Ectodermal cell (in vitro differentiated cells): ENCODE results near the gene UVRAG.

Experiments used
- H3K27ac ChIP-seq: 2 replicates; pipeline ENCODE4 v1.7.0; 2013; ENCODE audit warnings: mild to moderate bottlenecking, low read depth, low read length; ENCODE audit not compliant: insufficient read depth, poor library complexity, severe bottlenecking
- H3K27me3 ChIP-seq: 2 replicates; pipeline ENCODE4 v1.7.0; 2013; ENCODE audit warnings: mild to moderate bottlenecking, low read length; ENCODE audit not compliant: insufficient read depth, control insufficient read depth, poor library complexity, severe bottlenecking
- H3K36me3 ChIP-seq: one replicate; pipeline ENCODE4 v1.7.0; 2013; ENCODE audit warnings: low read length; ENCODE audit not compliant: control insufficient read depth, insufficient read depth
- H3K4me1 ChIP-seq: one replicate; pipeline ENCODE4 v1.7.0; 2013; ENCODE audit warnings: low read length; ENCODE audit not compliant: control insufficient read depth, insufficient read depth
- H3K4me3 ChIP-seq: 2 replicates; pipeline ENCODE4 v1.7.0; 2013; ENCODE audit warnings: low read depth, low read length, control low read depth; ENCODE audit not compliant: insufficient read depth
- H3K9me3 ChIP-seq: 2 replicates; pipeline ENCODE4 v1.7.0; 2013; ENCODE audit warnings: mild to moderate bottlenecking, low read length, moderate library complexity; ENCODE audit not compliant: control insufficient read depth
- WGBS, 2 experiments: methylation state at CpG; one replicate each; pipeline ENCODE4 v1.1.7; 2013; ENCODE audit warnings: missing lambda C conversion rate in 2 of 2; 5-methylcytosine and 5-hydroxymethylcytosine counted together

Gene UVRAG

GRCh38 chr11:75996523-75997442, 181.8 kb downstream of the UVRAG start:
- Histone ChIP-seq H3K4me1 (no peaks in the 10 kb centered on the region), H3K27ac (no peak overlapping the region), H3K9me3 (no peaks in the 10 kb centered on the region), H3K27me3 (no peaks in the 10 kb centered on the region), H3K36me3 (no peaks in the 10 kb centered on the region), H3K4me3 (no peak overlapping the region)
- WGBS, 2 experiments = 88 to 100% methylated on average over 1 of the region's 1 CpG

- H3K4me3 ChIP-seq = no peak overlapping the region
- H3K36me3 ChIP-seq = no peaks in the 10 kb centered on the region
- H3K27me3 ChIP-seq = no peaks in the 10 kb centered on the region
- H3K27ac ChIP-seq = no peak overlapping the region
- WGBS, 2 experiments = 90 to 96% methylated on average over 3 of the region's 3 CpGs
- no peaks in the 10 kb centered on the region for H3K4me1 ChIP-seq
- no peaks in the 10 kb centered on the region for H3K9me3 ChIP-seq
Observed at GRCh38 chr11:76004400-76004799, 189.4 kb downstream of the UVRAG start.

GRCh38 chr11:76005756-76006155, 190.7 kb downstream of the UVRAG start:
- H3K4me3 ChIP-seq = no peak overlapping the region
- no peaks in the 10 kb centered on the region for H3K4me1 ChIP-seq
- no peaks in the 10 kb centered on the region for H3K36me3 ChIP-seq
- no peaks in the 10 kb centered on the region for H3K9me3 ChIP-seq
- WGBS, 2 experiments = 96 to 99% methylated on average over 3 of the region's 3 CpGs
- no peaks in the 10 kb centered on the region for H3K27me3 ChIP-seq
- no peak overlapping the region for H3K27ac ChIP-seq

- Histone ChIP-seq H3K36me3 (no peaks in the 10 kb centered on the region), H3K27ac (no peak overlapping the region)
- WGBS, 2 experiments = 95 to 100% methylated on average over 1 to 2 of the region's 2 CpGs
Observed at GRCh38 chr11:76007166-76007565, 192.2 kb downstream of the UVRAG start.

GRCh38 chr11:76008474-76008873, 193.5 kb downstream of the UVRAG start:
- no peak overlapping the region for H3K4me3 ChIP-seq
- no peak overlapping the region for H3K27ac ChIP-seq
- no peaks in the 10 kb centered on the region for H3K36me3 ChIP-seq
- no peaks in the 10 kb centered on the region for H3K9me3 ChIP-seq
- no peaks in the 10 kb centered on the region for H3K4me1 ChIP-seq
- 100% methylated on average over 1 of the region's 2 CpGs; no CpG with 5 or more reads in 1 of the 2 experiments for WGBS, 2 experiments
- no peaks in the 10 kb centered on the region for H3K27me3 ChIP-seq

More at GRCh38 chr11:76007166-76007565, 192.2 kb downstream of the UVRAG start:
- no peak overlapping the region for H3K4me3 ChIP-seq
- H3K9me3 ChIP-seq = no peaks in the 10 kb centered on the region
- no peaks in the 10 kb centered on the region for H3K27me3 ChIP-seq
- H3K4me1 ChIP-seq = no peaks in the 10 kb centered on the region

GRCh38 chr11:76010051-76010450, 195.0 kb downstream of the UVRAG start:
- H3K9me3 ChIP-seq = no peaks in the 10 kb centered on the region
- WGBS, 2 experiments = 95 to 100% methylated on average over 2 of the region's 2 CpGs
- no peaks in the 10 kb centered on the region for H3K4me1 ChIP-seq
- H3K27me3 ChIP-seq = no peaks in the 10 kb centered on the region
- no peak overlapping the region for H3K4me3 ChIP-seq
- H3K36me3 ChIP-seq = no peaks in the 10 kb centered on the region
- no peak overlapping the region for H3K27ac ChIP-seq

GRCh38 chr11:76013526-76013925, 198.5 kb downstream of the UVRAG start:
- WGBS, 2 experiments = 83 to 94% methylated on average over 1 of the region's 1 CpG
- Histone ChIP-seq H3K36me3 (peaks cover 9% of the 10 kb centered on the region), H3K4me1 (no peaks in the 10 kb centered on the region), H3K4me3 (no peak overlapping the region), H3K27me3 (no peaks in the 10 kb centered on the region), H3K9me3 (no peaks in the 10 kb centered on the region), H3K27ac (no peak overlapping the region)

GRCh38 chr11:76023236-76024068, 208.4 kb downstream of the UVRAG start:
- Histone ChIP-seq H3K27ac (no peak overlapping the region), H3K36me3 (no peaks in the 10 kb centered on the region), H3K9me3 (no peaks in the 10 kb centered on the region), H3K4me1 (peaks cover 6% of the 10 kb centered on the region), H3K27me3 (no peaks in the 10 kb centered on the region), H3K4me3 (no peak overlapping the region)
- WGBS, 2 experiments = 97 to 98% methylated on average over 3 of the region's 3 CpGs

GRCh38 chr11:76025068-76025467, 210.1 kb downstream of the UVRAG start:
- H3K4me1 ChIP-seq = peaks cover 6% of the 10 kb centered on the region
- H3K4me3 ChIP-seq = no peak overlapping the region
- 64 to 82% methylated on average over 1 of the region's 1 CpG for WGBS, 2 experiments
- no peak overlapping the region for H3K27ac ChIP-seq
- H3K27me3 ChIP-seq = no peaks in the 10 kb centered on the region
- no peaks in the 10 kb centered on the region for H3K36me3 ChIP-seq
- H3K9me3 ChIP-seq = no peaks in the 10 kb centered on the region

GRCh38 chr11:76025817-76026216, 210.8 kb downstream of the UVRAG start:
- Histone ChIP-seq H3K36me3 (no peaks in the 10 kb centered on the region), H3K4me1 (peaks cover 6% of the 10 kb centered on the region), H3K27me3 (no peaks in the 10 kb centered on the region), H3K27ac (no peak overlapping the region), H3K4me3 (no peak overlapping the region), H3K9me3 (no peaks in the 10 kb centered on the region)
- WGBS, 2 experiments = 81 to 84% methylated on average over 3 of the region's 3 CpGs
